ENCODE data around the gene ATP11A.

Gene ATP11A

DNA sequence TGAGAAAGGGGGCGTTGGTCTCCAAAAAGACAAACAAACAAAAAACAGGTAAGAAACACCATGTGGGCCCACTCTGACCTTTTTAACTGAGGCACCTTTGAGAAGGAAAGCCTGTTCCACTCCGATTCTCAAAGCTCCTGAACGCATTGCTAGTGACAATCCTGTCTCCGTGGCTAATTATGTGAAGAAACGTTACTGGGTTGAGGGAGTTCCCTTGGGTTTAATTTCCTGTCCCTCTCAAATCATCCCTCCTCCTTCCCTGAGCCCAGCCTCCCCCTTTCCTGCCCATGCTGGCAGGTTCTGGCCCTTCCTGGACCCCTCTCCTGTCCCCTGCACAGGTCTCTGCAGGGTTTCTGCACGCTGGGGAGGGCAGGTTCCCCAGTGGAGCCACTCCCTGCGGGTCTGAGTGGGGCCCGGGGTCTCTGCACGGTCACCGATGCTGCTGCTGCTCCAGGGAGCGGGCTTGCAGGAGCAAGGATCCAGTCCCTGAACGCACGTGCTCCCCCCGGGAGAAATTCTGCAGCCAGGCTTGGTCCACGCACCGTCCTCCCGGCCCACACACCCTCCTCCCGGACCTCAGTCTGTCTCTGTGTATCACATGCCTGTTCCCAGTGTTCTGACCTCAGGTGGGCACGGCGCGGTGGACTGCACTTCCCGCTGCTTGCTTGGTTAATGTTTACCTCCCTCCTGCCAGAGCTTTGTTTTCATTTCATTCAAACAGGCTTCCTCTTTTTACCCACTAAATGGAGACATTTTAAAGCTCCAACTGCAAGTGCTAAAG, 202.8 kb downstream of the ATP11A start:
- H3K4me3 ChIP-seq (ENCODE audit: low read depth in 1 of 2, low read length in 2 of 2) = no peak overlapping the region
- H3K9ac ChIP-seq (ENCODE audit: low read depth, low read length) = no peak overlapping the region
- H3K79me2 ChIP-seq (ENCODE audit: insufficient read depth, low read length) = no peaks in the 10 kb centered on the region
- H3K4me1 ChIP-seq (ENCODE audit: insufficient read depth, low read length) = peaks cover 5% of the 10 kb centered on the region
- H2AFZ ChIP-seq (ENCODE audit: low read depth, low read length) = no peak overlapping the region
- TF ChIP-seq, protein P1, sequence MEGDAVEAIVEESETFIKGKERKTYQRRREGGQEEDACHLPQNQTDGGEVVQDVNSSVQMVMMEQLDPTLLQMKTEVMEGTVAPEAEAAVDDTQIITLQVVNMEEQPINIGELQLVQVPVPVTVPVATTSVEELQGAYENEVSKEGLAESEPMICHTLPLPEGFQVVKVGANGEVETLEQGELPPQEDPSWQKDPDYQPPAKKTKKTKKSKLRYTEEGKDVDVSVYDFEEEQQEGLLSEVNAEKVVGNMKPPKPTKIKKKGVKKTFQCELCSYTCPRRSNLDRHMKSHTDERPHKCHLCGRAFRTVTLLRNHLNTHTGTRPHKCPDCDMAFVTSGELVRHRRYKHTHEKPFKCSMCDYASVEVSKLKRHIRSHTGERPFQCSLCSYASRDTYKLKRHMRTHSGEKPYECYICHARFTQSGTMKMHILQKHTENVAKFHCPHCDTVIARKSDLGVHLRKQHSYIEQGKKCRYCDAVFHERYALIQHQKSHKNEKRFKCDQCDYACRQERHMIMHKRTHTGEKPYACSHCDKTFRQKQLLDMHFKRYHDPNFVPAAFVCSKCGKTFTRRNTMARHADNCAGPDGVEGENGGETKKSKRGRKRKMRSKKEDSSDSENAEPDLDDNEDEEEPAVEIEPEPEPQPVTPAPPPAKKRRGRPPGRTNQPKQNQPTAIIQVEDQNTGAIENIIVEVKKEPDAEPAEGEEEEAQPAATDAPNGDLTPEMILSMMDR (IDR thresholded peaks at IDR 0.05; ENCODE audit: borderline replicate concordance, extremely low read depth, low read length, poor library complexity, severe bottlenecking) = no peak
- no peak for TF ChIP-seq EZH2 (IDR thresholded peaks at IDR 0.05; ENCODE audit: borderline replicate concordance, low read depth, low read length, severe bottlenecking)
- no peaks in the 10 kb centered on the region for H3K36me3 ChIP-seq (ENCODE audit: insufficient read depth, low read length)
- H3K27ac ChIP-seq (ENCODE audit: low read length) = no peak overlapping the region
- 0 out of 2 replicates have a peak, but pooled peaks cover 4% of the 10 kb centered on the region for H4K20me1 ChIP-seq (ENCODE audit: insufficient read depth, low read length)
- peaks cover 6% of the 10 kb centered on the region for H3K27me3 ChIP-seq (ENCODE audit: insufficient read depth, low read length, poor library complexity)
- ATAC-seq (ENCODE audit: insufficient read depth, low read depth) = no peak
- no peak for DNase-seq
- H3K9me3 ChIP-seq (ENCODE audit: insufficient read depth, low read length, severe bottlenecking) = no peaks in the 10 kb centered on the region
- no peak overlapping the region for H3K4me2 ChIP-seq (ENCODE audit: insufficient read depth, low read length)

DNA sequence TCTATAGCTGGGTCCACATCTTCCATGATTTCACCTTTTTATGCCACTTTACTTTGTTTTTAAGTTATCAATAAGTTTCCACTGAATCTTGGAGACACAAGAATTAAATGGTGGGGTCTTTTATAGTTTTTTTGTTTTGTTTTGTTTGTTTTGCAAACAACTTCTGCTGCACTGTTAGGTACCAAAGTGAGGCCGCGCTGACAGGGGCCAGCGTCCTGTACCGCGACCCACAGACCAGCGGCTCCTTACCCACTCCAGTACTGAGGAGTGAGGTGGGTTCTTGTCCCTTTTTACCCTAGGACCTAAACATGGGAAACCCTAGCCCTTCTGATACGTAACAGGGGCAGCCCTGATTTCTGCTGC, 203.3 kb downstream of the ATP11A start:
- Histone ChIP-seq H3K9me3 (ENCODE audit: insufficient read depth, low read length, severe bottlenecking) (no peaks in the 10 kb centered on the region), H3K27me3 (ENCODE audit: insufficient read depth, low read length, poor library complexity) (peaks cover 6% of the 10 kb centered on the region), H3K79me2 (ENCODE audit: insufficient read depth, low read length) (no peaks in the 10 kb centered on the region), H3K4me3 (ENCODE audit: low read depth in 1 of 2, low read length in 2 of 2) (no peak overlapping the region), H3K4me2 (ENCODE audit: insufficient read depth, low read length) (no peak overlapping the region), H3K4me1 (ENCODE audit: insufficient read depth, low read length) (peaks cover 5% of the 10 kb centered on the region), H2AFZ (ENCODE audit: low read depth, low read length) (no peak overlapping the region), H3K9ac (ENCODE audit: low read depth, low read length) (no peak overlapping the region), H4K20me1 (ENCODE audit: insufficient read depth, low read length) (0 out of 2 replicates have a peak, but pooled peaks cover 4% of the 10 kb centered on the region), H3K27ac (ENCODE audit: low read length) (no peak overlapping the region), H3K36me3 (ENCODE audit: insufficient read depth, low read length) (no peaks in the 10 kb centered on the region)
- no peak for DNase-seq
- no peak for ATAC-seq (ENCODE audit: insufficient read depth, low read depth)
- TF ChIP-seq, protein P1 (IDR thresholded peaks at IDR 0.05; ENCODE audit: borderline replicate concordance, extremely low read depth, low read length, poor library complexity, severe bottlenecking) = no peak
- TF ChIP-seq EZH2 (IDR thresholded peaks at IDR 0.05; ENCODE audit: borderline replicate concordance, low read depth, low read length, severe bottlenecking) = no peak

DNA sequence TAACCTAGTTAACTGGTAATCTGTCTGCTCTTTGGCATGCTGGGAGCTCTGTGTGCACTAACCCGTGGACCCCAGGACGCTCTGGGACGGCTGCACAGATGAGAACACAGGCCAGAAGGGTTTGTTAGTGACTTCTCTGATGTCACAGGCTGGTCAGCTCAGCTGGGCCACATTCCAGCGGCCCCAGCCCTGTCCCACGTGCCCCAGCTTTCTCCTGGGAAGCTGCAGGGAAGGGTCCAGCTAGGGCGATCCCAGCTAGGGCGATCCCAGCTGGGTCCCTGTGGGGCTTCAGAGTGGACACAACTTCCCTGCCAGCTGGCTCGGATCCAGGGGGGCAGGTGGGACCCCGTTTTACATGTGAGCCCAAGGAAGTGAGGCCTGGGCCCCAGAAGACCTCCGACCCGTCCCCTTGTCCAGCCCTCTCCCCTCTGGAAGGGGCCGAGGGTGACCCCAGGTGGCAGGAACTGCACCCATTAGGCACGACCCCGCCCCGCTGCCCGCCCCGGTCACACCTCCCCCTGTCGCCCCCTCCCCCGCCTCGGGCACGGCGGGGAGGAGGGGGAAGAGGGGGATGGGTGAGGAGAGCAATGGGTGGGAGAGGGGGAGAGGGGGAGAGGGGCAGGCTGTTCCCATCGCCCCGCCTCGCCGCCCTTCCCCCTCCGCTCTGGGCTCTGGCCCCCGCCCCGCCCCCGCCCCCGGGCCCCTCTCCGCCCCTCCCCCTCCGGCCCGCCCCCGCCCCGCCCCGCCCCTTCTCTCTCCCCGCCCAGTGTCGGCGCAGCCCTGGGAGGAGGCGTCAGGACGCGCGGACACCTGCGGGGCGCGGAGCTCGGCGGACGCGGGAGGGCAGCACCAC, 204.0 kb downstream of the ATP11A start:
- H3K9me3 ChIP-seq (ENCODE audit: insufficient read depth, low read length, severe bottlenecking) = no peaks in the 10 kb centered on the region
- no peak overlapping the region for H2AFZ ChIP-seq (ENCODE audit: low read depth, low read length)
- TF ChIP-seq, protein P1 (IDR thresholded peaks at IDR 0.05; ENCODE audit: borderline replicate concordance, extremely low read depth, low read length, poor library complexity, severe bottlenecking) = no peak
- no peak for TF ChIP-seq EZH2 (IDR thresholded peaks at IDR 0.05; ENCODE audit: borderline replicate concordance, low read depth, low read length, severe bottlenecking)
- peaks cover 6% of the 10 kb centered on the region for H3K27me3 ChIP-seq (ENCODE audit: insufficient read depth, low read length, poor library complexity)
- H3K4me2 ChIP-seq (ENCODE audit: insufficient read depth, low read length) = no peak overlapping the region
- no peak overlapping the region for H3K9ac ChIP-seq (ENCODE audit: low read depth, low read length)
- H3K4me1 ChIP-seq (ENCODE audit: insufficient read depth, low read length) = peaks cover 5% of the 10 kb centered on the region
- H3K27ac ChIP-seq (ENCODE audit: low read length) = no peak overlapping the region
- H4K20me1 ChIP-seq (ENCODE audit: insufficient read depth, low read length) = 0 out of 2 replicates have a peak, but pooled peaks cover 4% of the 10 kb centered on the region
- H3K4me3 ChIP-seq (ENCODE audit: low read depth in 1 of 2, low read length in 2 of 2) = no peak overlapping the region
- H3K79me2 ChIP-seq (ENCODE audit: insufficient read depth, low read length) = no peaks in the 10 kb centered on the region
- peak; percentile 39 for DNase-seq
- ATAC-seq (ENCODE audit: insufficient read depth, low read depth) = peak; percentile 71
- no peaks in the 10 kb centered on the region for H3K36me3 ChIP-seq (ENCODE audit: insufficient read depth, low read length)

All from DND-41 (cell line).